ENCODE measurements around the gene PCLO.

- TF ChIP-seq GATA2 (IDR thresholded peaks at IDR 0.05; ENCODE audit: low read depth, low read length) (no peak), GATA3 (IDR thresholded peaks at IDR 0.05; ENCODE audit: low read depth, low read length) (no peak)
Measured at GRCh38 chr7:83001362-83002040, 161.2 kb downstream of the PCLO start.

All from SH-SY5Y (cell line).